H1 (cell line): Measurements from ENCODE around the gene RALY.

Experiments
- BRCA1 ChIP-seq: IDR thresholded peaks from 2 replicates; pipeline ENCODE4 v1.6.1; 2012; ENCODE audit warnings: low read depth, low read length, improper control_type of control experiment
- CBX5 ChIP-seq: fragments of 300-800, 300-1000 bp; sonication (generic); IDR thresholded peaks from 2 replicates; pipeline ENCODE4 v1.7.1; 2016; ENCODE audit warnings: antibody characterized with exemption, low read length, low read depth
- EZH2 ChIP-seq: fragments of 200-600 bp; sonication (generic); IDR thresholded peaks from 2 replicates; pipeline ENCODE4 v1.7.1; 2012; ENCODE audit warnings: low read depth, mild to moderate bottlenecking, moderate library complexity, low read length, inconsistent platforms; ENCODE audit not compliant: severe bottlenecking
- HDAC2 ChIP-seq, 2 experiments: fragments of 300-600 bp in 1 of 2; sonication (generic) in 1 of 2; IDR thresholded peaks; 2 replicates each; pipeline ENCODE4 v1.6.1; 2011 to 2012; ENCODE audit warnings: low read depth in 2 of 2, low read length in 2 of 2, mild to moderate bottlenecking in 2 of 2, moderate library complexity in 2 of 2, borderline replicate concordance in 1 of 2, inconsistent platforms in 1 of 2
- MAFK ChIP-seq: IDR thresholded peaks from 2 replicates; pipeline ENCODE4 v1.6.1; 2012; ENCODE audit warnings: low read depth, mild to moderate bottlenecking, improper control_type of control experiment, low read length
- POLR2AphosphoS5 ChIP-seq: IDR thresholded peaks from 2 replicates; pipeline ENCODE4 v1.6.1; 2011; ENCODE audit warnings: low read depth, low read length
- RAD21 ChIP-seq, 2 experiments: IDR thresholded peaks in 1 of 2; conservative IDR thresholded peaks in 1 of 2; 2 replicates each; pipeline ENCODE4 v1.6.1; 2011; ENCODE audit warnings: low read depth in 2 of 2, low read length in 2 of 2, improper control_type of control experiment in 1 of 2, inconsistent platforms in 1 of 2, mild to moderate bottlenecking in 1 of 2, moderate library complexity in 1 of 2
- RFX5 ChIP-seq: IDR thresholded peaks from 2 replicates; pipeline ENCODE4 v1.6.1; 2011; ENCODE audit warnings: low read depth, low read length, improper control_type of control experiment, borderline replicate concordance
- SUZ12 ChIP-seq: fragments of 200-600 bp; sonication (generic); IDR thresholded peaks from 2 replicates; pipeline ENCODE4 v1.6.1; 2012; ENCODE audit warnings: mild to moderate bottlenecking, inconsistent platforms, low read length, moderate library complexity, mixed read lengths
- ZNF274 ChIP-seq: IDR thresholded peaks from 2 replicates; pipeline ENCODE4 v1.7.0; 2012; ENCODE audit warnings: low read length, borderline replicate concordance; ENCODE audit errors: extremely low read depth
- TF ChIP-seq, protein P1 (sequence below), 3 experiments: IDR thresholded peaks; 1 replicate in 2 of 3; 2 replicates in 1 of 3; pipeline versions ENCODE4 v1.5.1 to v1.6.1; 2011; ENCODE audit warnings: low read length in 3 of 3, mild to moderate bottlenecking in 3 of 3, inconsistent platforms in 2 of 3, low read depth in 1 of 3, moderate library complexity in 1 of 3; ENCODE audit not compliant: insufficient read depth in 1 of 3; ENCODE audit errors: control extremely low read depth in 1 of 3

DNA sequence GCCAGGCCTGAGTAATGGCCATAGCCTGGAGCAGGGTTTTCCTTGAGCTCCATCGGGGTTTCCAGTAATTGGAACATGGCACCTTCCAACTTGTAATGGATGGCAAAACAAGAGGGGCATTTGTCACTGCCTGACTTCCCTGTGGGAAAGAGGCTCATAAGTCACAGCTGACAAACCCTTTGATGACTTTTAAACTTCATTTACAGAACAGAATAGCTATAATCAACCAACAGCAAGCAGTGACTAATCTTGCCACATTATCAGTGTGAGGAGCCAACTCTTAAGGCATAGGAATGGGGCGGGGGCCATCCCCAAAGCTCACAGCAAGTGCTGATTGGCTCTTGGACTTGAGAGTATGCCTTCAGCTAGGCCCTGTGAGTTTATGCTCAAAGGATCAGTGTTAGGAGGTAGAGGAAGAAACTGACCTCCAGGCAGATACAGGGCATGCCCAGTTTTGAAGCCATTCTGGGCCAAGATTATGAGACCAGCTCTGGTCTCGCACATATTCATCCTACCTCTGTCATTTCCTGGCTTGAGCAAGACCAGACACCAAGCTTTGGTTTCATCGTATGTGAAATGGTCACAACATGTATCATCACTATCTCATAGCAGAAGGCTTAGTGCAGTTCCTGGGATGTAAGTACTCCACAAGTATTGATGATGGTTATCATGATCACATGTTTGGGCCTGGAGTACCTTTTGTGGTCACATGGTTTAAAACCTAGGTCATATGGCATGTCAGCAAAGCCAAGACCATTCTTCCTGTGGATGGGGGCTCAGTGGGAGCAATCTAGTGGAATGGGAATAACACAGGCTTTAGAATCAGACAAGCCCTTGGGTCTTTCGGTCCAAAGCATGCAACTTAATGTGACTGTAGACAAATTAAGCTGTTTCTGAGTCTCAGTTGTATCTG lies 69.1 kb downstream of the RALY start:
- TF ChIP-seq HDAC2 (IDR thresholded peaks at IDR 0.05; ENCODE audit: borderline replicate concordance in 1 of 2, low read depth in 2 of 2, low read length in 2 of 2): no peak
- TF ChIP-seq POLR2AphosphoS5: no peak
- no peak for TF ChIP-seq SUZ12
- TF ChIP-seq ZNF274: no peak
- no peak for TF ChIP-seq RFX5
- TF ChIP-seq, protein P1, sequence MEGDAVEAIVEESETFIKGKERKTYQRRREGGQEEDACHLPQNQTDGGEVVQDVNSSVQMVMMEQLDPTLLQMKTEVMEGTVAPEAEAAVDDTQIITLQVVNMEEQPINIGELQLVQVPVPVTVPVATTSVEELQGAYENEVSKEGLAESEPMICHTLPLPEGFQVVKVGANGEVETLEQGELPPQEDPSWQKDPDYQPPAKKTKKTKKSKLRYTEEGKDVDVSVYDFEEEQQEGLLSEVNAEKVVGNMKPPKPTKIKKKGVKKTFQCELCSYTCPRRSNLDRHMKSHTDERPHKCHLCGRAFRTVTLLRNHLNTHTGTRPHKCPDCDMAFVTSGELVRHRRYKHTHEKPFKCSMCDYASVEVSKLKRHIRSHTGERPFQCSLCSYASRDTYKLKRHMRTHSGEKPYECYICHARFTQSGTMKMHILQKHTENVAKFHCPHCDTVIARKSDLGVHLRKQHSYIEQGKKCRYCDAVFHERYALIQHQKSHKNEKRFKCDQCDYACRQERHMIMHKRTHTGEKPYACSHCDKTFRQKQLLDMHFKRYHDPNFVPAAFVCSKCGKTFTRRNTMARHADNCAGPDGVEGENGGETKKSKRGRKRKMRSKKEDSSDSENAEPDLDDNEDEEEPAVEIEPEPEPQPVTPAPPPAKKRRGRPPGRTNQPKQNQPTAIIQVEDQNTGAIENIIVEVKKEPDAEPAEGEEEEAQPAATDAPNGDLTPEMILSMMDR (IDR thresholded peaks at IDR 0.05; ENCODE audit: control extremely low read depth in 1 of 3, insufficient read depth in 1 of 3, low read depth in 1 of 3, low read length in 3 of 3): no peak
- TF ChIP-seq RAD21 (IDR thresholded peaks at IDR 0.05 in 1 of 2, conservative IDR thresholded peaks at IDR 0.05 in 1 of 2; ENCODE audit: low read depth in 2 of 2, low read length in 2 of 2): no peak
- no peak for TF ChIP-seq BRCA1
- TF ChIP-seq CBX5: no peak
- TF ChIP-seq EZH2: no peak
- TF ChIP-seq MAFK: no peak
